ENCODE results near the gene CLTC. TPM values are rescaled to one million over a fixed set of nuclear protein-coding genes. Genes with fewer than 3 reads are reported as not detected.

Gene CLTC
- total RNA-seq, 1 experiment from 2014 or later = 212 TPM

- Mint-ChIP-seq H3K4me3 (ENCODE audit: low read depth, unreplicated experiment) (no peak overlapping the region), H3K36me3 (ENCODE audit: insufficient read depth, unreplicated experiment) (peaks cover 79% of the 10 kb centered on the region), H3K27me3 (ENCODE audit: unreplicated experiment) (no peaks in the 10 kb centered on the region), H3K4me1 (ENCODE audit: low read depth, unreplicated experiment) (peaks cover 24% of the 10 kb centered on the region), H3K27ac (ENCODE audit: unreplicated experiment) (no peak overlapping the region), H3K9me3 (ENCODE audit: low read depth, unreplicated experiment) (no peaks in the 10 kb centered on the region)
- CTCF ChIA-PET = no interaction called here
- intact Hi-C loops (cut with micrococcal nuclease; ENCODE audit: unreplicated experiment) = loop anchor here (10.0 kb wide), 1 partner anchor 55 kb away; no protein-coding TSS in a partner anchor
- TF ChIP-seq CTCF (IDR thresholded peaks at IDR 0.05; ENCODE audit: unreplicated experiment) = no peak
- BruUV-seq (replicated peaks) = no TSS peak
- DNase-seq = no peak
These were observed 80.1 kb downstream of the CLTC start for GRCh38 chr17:59699786-59700185.

DNA sequence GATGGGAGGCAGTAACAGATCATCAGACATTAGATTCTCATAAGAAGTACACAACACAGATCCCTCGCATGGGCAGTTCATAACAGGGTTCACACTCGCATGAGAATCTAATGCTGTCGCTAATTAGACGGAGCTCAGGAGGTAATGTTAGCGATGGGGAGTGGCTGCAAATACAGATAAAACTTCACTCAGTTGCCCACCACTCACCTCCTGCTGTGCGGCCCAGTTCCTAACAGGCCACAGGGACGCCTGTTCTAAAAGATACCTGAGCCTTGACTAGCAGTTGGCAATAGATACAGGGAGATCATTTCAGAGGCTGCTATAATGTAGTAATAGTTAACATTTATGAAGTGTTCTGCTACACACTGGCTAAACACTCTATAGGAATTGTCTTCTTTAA, 82.6 kb downstream of the CLTC start:
- CTCF ChIA-PET = interaction anchor here (0.7 kb wide), 1 partner anchor 1094 kb away, joined by 3 read pairs; no protein-coding TSS in a partner anchor
- H3K9me3 Mint-ChIP-seq (ENCODE audit: low read depth, unreplicated experiment) = no peaks in the 10 kb centered on the region
- BruUV-seq (replicated peaks) = no TSS peak

DNA sequence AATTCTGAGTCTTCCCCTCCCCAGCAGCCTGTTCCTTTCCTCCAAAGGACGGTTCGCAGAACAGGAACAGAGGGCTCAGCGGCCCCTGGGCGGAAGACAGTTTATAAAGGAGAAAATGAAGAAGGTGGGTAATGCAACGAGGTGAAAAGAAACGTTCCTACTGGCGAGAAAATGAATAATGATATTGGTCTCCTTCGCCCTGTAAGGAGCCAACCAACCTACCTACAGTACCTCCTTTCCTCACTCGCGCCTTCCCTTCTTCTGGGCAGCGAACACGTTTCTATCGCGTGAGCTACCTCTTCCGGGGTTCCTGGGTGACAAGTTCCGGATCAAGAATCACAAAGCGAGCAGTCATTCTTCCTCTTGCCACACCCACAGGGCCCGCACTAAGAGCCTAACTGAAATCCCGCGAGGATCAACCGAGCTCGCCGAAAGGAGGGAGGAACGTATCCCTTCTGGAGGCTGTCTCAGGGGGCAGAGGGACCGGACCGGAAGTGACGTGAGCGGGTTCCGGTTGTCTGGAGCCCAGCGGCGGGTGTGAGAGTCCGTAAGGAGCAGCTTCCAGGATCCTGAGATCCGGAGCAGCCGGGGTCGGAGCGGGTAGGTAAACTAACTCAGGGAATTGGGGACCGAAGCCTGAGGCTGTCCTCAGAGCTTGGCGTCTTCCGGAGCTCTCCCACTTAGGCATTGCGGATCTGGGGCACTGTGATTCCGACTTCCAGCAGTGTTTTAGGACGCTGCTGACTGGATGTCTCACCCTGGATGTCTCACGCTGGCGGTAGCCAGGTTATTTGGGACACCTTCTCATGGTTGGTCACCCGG, 87.7 kb downstream of the CLTC start, which contains the start of the genes PTRH2 and VMP1:
TSS of gene PTRH2 (minus strand) at position 282 of the 822 bp plus-strand sequence. CDS start 9,452 bp downstream, outside the sequence.
TSS of gene VMP1 (plus strand) at position 506 of the 822 bp plus-strand sequence. CDS start 23,793 bp downstream, outside the sequence.
- peak; percentile 93 for DNase-seq
- TF ChIP-seq CTCF (IDR thresholded peaks at IDR 0.05; ENCODE audit: unreplicated experiment) = no peak
- no TSS peak for BruUV-seq (replicated peaks)
- peaks cover 24% of the 10 kb centered on the region for H3K4me1 Mint-ChIP-seq (ENCODE audit: low read depth, unreplicated experiment)
- peak within 1 kb of the TSS; percentile 85 for H3K4me3 Mint-ChIP-seq (ENCODE audit: low read depth, unreplicated experiment)
- no peaks in the 10 kb centered on the region for H3K27me3 Mint-ChIP-seq (ENCODE audit: unreplicated experiment)
- peak within 1 kb of the TSS; percentile 99 for H3K27ac Mint-ChIP-seq (ENCODE audit: unreplicated experiment)
- H3K9me3 Mint-ChIP-seq (ENCODE audit: low read depth, unreplicated experiment) = no peaks in the 10 kb centered on the region
- H3K36me3 Mint-ChIP-seq (ENCODE audit: insufficient read depth, unreplicated experiment) = peaks cover 68% of the 10 kb centered on the region
- intact Hi-C loops (cut with micrococcal nuclease; ENCODE audit: unreplicated experiment) = no loop called here
- CTCF ChIA-PET = no interaction called here

More for the DNA sequence above, 82.6 kb downstream of the CLTC start:
- Mint-ChIP-seq H3K27me3 (ENCODE audit: unreplicated experiment) (no peaks in the 10 kb centered on the region), H3K36me3 (ENCODE audit: insufficient read depth, unreplicated experiment) (peaks cover 75% of the 10 kb centered on the region), H3K4me3 (ENCODE audit: low read depth, unreplicated experiment) (no peak overlapping the region), H3K27ac (ENCODE audit: unreplicated experiment) (no peak overlapping the region), H3K4me1 (ENCODE audit: low read depth, unreplicated experiment) (peaks cover 30% of the 10 kb centered on the region)
- TF ChIP-seq CTCF (IDR thresholded peaks at IDR 0.05; ENCODE audit: unreplicated experiment) = no peak
- intact Hi-C loops (cut with micrococcal nuclease; ENCODE audit: unreplicated experiment) = no loop called here
- no peak for DNase-seq

GRCh38 chr17:59707971-59708430, 88.3 kb downstream of the CLTC start:
- Mint-ChIP-seq H3K36me3 (ENCODE audit: insufficient read depth, unreplicated experiment) (peaks cover 65% of the 10 kb centered on the region), H3K27me3 (ENCODE audit: unreplicated experiment) (no peaks in the 10 kb centered on the region), H3K4me3 (ENCODE audit: low read depth, unreplicated experiment) (peak overlapping the region; percentile 85), H3K4me1 (ENCODE audit: low read depth, unreplicated experiment) (peaks cover 31% of the 10 kb centered on the region), H3K9me3 (ENCODE audit: low read depth, unreplicated experiment) (no peaks in the 10 kb centered on the region), H3K27ac (ENCODE audit: unreplicated experiment) (peak overlapping the region; percentile 99)
- CTCF ChIA-PET = interaction anchor here (0.6 kb wide), 1 partner anchor 90 kb away, joined by 3 read pairs; no protein-coding TSS in a partner anchor
- intact Hi-C loops (cut with micrococcal nuclease; ENCODE audit: unreplicated experiment) = no loop called here
- no TSS peak for BruUV-seq (replicated peaks)
- DNase-seq = no peak
- TF ChIP-seq CTCF (IDR thresholded peaks at IDR 0.05; ENCODE audit: unreplicated experiment) = no peak
